Putamen (tissue), 1 donor: ENCODE data around the gene HINT3.
"Not testable (repeated sequence)": the region's sequence is repeated elsewhere in the genome, so short reads cannot be mapped to it uniquely, and the experiment has no call there.

Source experiments
- DNase-seq: peaks from one replicate; pipeline ENCODE4 v3.0.0-alpha.2; 2016; ENCODE audit warnings: low spot score

Gene HINT3

GRCh38 chr6:125961117-125961516 lies 4.5 kb downstream of the HINT3 start:
- DNase-seq, result peak; percentile 64

GRCh38 chr6:125962900-125963497 lies 6.4 kb downstream of the HINT3 start:
- no peak for DNase-seq

GRCh38 chr6:125963817-125964216 lies 7.2 kb downstream of the HINT3 start:
- no peak for DNase-seq

- no peak for DNase-seq
Observed at GRCh38 chr6:125966569-125966968, 10.0 kb downstream of the HINT3 start.

- no peak for DNase-seq
Observed at GRCh38 chr6:125968493-125968892, 11.9 kb downstream of the HINT3 start.

- no peak for DNase-seq
Observed at GRCh38 chr6:125970760-125971159, 14.2 kb downstream of the HINT3 start.

- DNase-seq, result not testable (repeated sequence)
Observed at GRCh38 chr6:125972478-125972877, 15.9 kb downstream of the HINT3 start.

GRCh38 chr6:125974214-125974866 lies 17.8 kb downstream of the HINT3 start:
- DNase-seq, result peak; percentile 49

- DNase-seq, result no peak
Observed at GRCh38 chr6:125979101-125979500, 22.5 kb downstream of the HINT3 start.

- DNase-seq, result no peak
Observed at GRCh38 chr6:125981571-125982185, 25.1 kb downstream of the HINT3 start.

- no peak for DNase-seq
Observed at GRCh38 chr6:125983246-125983945, 26.8 kb downstream of the HINT3 start.

- no peak for DNase-seq
Observed at GRCh38 chr6:125984311-125984710, 27.7 kb downstream of the HINT3 start.

GRCh38 chr6:125985522-125985921 lies 29.0 kb downstream of the HINT3 start:
- DNase-seq, result no peak

- DNase-seq, result no peak
Observed at GRCh38 chr6:125985979-125986300, 29.4 kb downstream of the HINT3 start.

- peak; percentile 87 for DNase-seq
Observed at GRCh38 chr6:125986301-125987025, 29.9 kb downstream of the HINT3 start, which contains the start of gene TRMT11. TSS of gene TRMT11 (plus strand) at chr6:125986540. CDS start at chr6:125986551, 11 bp downstream.

GRCh38 chr6:125987026-125987617 lies 30.6 kb downstream of the HINT3 start:
- DNase-seq, result no peak

- no peak for DNase-seq
Observed at GRCh38 chr6:125988280-125988679, 31.7 kb downstream of the HINT3 start.

GRCh38 chr6:125989631-125990030 lies 33.1 kb downstream of the HINT3 start:
- DNase-seq, result no peak

- no peak for DNase-seq
Observed at GRCh38 chr6:125991653-125992052, 35.1 kb downstream of the HINT3 start.

GRCh38 chr6:125994670-125995488 lies 38.3 kb downstream of the HINT3 start:
- no peak for DNase-seq
